Endodermal cell (in vitro differentiated cells): ENCODE results near the gene GOSR2. TPM values are rescaled to one million over a fixed set of nuclear protein-coding genes. Genes with fewer than 3 reads are reported as not detected.

ENCODE experiments used
- DNase-seq: peaks from one replicate; pipeline ENCODE4 v3.0.0-alpha.2; 2017
- H3K27ac ChIP-seq: 2 replicates; pipeline ENCODE4 v1.5.1; 2013; ENCODE audit warnings: mild to moderate bottlenecking, low read depth, low read length, moderate library complexity
- H3K27me3 ChIP-seq: 2 replicates; pipeline ENCODE4 v1.6.1; 2013; ENCODE audit warnings: mild to moderate bottlenecking, low read length, moderate library complexity; ENCODE audit not compliant: insufficient read depth, control insufficient read depth, poor library complexity, severe bottlenecking
- H3K36me3 ChIP-seq: 2 replicates; pipeline ENCODE4 v1.7.0; 2013; ENCODE audit warnings: mild to moderate bottlenecking, low read length, moderate library complexity; ENCODE audit not compliant: control insufficient read depth, insufficient read depth
- H3K4me1 ChIP-seq: one replicate; pipeline ENCODE4 v1.7.0; 2013; ENCODE audit warnings: low read length; ENCODE audit not compliant: control insufficient read depth, insufficient read depth
- H3K4me3 ChIP-seq: 2 replicates; pipeline ENCODE4 v1.5.1; 2013; ENCODE audit warnings: mild to moderate bottlenecking, low read length, moderate library complexity
- H3K9ac ChIP-seq: 2 replicates; pipeline ENCODE4 v1.6.1; 2013; ENCODE audit warnings: mild to moderate bottlenecking, low read length, moderate library complexity; ENCODE audit not compliant: poor library complexity, severe bottlenecking; ENCODE audit errors: extremely low read depth
- H3K9me3 ChIP-seq: 2 replicates; pipeline ENCODE4 v1.6.1; 2013; ENCODE audit warnings: mild to moderate bottlenecking, low read length, moderate library complexity; ENCODE audit not compliant: control insufficient read depth
- H3K27ac Mint-ChIP-seq: 2 replicates; pipeline ENCODE4 v1.8.0; 2020; ENCODE audit warnings: mixed read lengths
- H3K27me3 Mint-ChIP-seq: 2 replicates; pipeline ENCODE4 v1.8.0; 2021; ENCODE audit warnings: mild to moderate bottlenecking, mixed read lengths; ENCODE audit not compliant: insufficient read depth
- H3K36me3 Mint-ChIP-seq: 2 replicates; pipeline ENCODE4 v1.8.0; 2020; ENCODE audit warnings: low read depth, mixed read lengths
- H3K4me1 Mint-ChIP-seq: 2 replicates; pipeline ENCODE4 v1.8.0; 2020; ENCODE audit warnings: mixed read lengths
- H3K4me3 Mint-ChIP-seq: 2 replicates; pipeline ENCODE4 v1.8.0; 2020; ENCODE audit warnings: mild to moderate bottlenecking, moderate library complexity, mixed read lengths
- H3K9me3 Mint-ChIP-seq: 2 replicates; pipeline ENCODE4 v1.8.0; 2020; ENCODE audit warnings: mild to moderate bottlenecking, mixed read lengths
- WGBS, 2 experiments: methylation state at CpG; one replicate each; pipeline versions ENCODE4 v1.1.5 to v1.1.7; 2013; ENCODE audit warnings: missing lambda C conversion rate in 2 of 2, mixed read lengths in 1 of 2; ENCODE audit not compliant: insufficient coverage in 1 of 2, insufficient read length in 1 of 2; 5-methylcytosine and 5-hydroxymethylcytosine counted together
- total RNA-seq, 2 donors: library from RNA; stranded (reverse); fragmentation: NEBNext Ultra II Directional in 1 of 2; extraction: Animal tissue kit (Norgen Biotek cat#: 25700) in 1 of 2; gene quantifications; 2 replicates in 1 of 2; 3 replicates in 1 of 2; pipeline ENCODE4 v1.2.1, GENCODE V29; 2021
- TF ChIP-seq, protein P1 (sequence below): fragments of 200-600 bp; sonication (generic); conservative IDR thresholded peaks from 2 replicates; pipeline ENCODE4 v1.5.0; 2021; ENCODE audit warnings: antibody characterized with exemption, mild to moderate bottlenecking

Gene GOSR2
- total RNA-seq, 2 donors from 2014 or later = 51.9 to 65.5 TPM

DNA sequence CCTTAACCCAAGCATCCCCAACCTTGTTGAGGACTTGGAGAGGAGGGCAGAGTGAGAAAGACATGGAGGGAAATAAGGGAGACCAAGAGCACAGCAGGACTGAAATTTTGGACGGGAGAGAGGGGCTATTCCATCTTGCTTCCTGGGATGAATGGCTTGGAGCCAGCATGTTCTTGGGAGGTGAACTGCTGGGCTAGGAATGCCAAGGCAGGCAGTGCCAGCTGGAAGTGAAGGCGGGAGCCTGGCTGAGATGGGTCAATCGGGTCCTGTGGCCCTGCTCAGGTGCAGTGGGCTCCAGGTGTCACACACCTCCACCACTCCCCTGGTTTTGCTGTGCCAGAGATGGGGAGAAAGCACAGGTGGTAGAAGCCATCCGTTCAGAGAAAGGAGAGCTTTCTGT is 46.0 kb upstream of the GOSR2 start:
- H3K4me1 ChIP-seq = no peaks in the 10 kb centered on the region
- no peaks in the 10 kb centered on the region for H3K36me3 ChIP-seq
- H3K27ac ChIP-seq = no peak overlapping the region
- peak; percentile 48 for DNase-seq
- no peak overlapping the region for H3K27ac Mint-ChIP-seq
- no peak overlapping the region for H3K4me3 ChIP-seq
- TF ChIP-seq, protein P1, sequence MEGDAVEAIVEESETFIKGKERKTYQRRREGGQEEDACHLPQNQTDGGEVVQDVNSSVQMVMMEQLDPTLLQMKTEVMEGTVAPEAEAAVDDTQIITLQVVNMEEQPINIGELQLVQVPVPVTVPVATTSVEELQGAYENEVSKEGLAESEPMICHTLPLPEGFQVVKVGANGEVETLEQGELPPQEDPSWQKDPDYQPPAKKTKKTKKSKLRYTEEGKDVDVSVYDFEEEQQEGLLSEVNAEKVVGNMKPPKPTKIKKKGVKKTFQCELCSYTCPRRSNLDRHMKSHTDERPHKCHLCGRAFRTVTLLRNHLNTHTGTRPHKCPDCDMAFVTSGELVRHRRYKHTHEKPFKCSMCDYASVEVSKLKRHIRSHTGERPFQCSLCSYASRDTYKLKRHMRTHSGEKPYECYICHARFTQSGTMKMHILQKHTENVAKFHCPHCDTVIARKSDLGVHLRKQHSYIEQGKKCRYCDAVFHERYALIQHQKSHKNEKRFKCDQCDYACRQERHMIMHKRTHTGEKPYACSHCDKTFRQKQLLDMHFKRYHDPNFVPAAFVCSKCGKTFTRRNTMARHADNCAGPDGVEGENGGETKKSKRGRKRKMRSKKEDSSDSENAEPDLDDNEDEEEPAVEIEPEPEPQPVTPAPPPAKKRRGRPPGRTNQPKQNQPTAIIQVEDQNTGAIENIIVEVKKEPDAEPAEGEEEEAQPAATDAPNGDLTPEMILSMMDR = no peak
- no peak overlapping the region for H3K9ac ChIP-seq
- 87% methylated on average over 3 to 4 of the region's 4 CpGs for WGBS, 2 experiments
- no peaks in the 10 kb centered on the region for H3K9me3 Mint-ChIP-seq
- H3K4me1 Mint-ChIP-seq = no peaks in the 10 kb centered on the region
- H3K27me3 Mint-ChIP-seq = no peaks in the 10 kb centered on the region
- H3K9me3 ChIP-seq = no peaks in the 10 kb centered on the region
- H3K4me3 Mint-ChIP-seq = no peak overlapping the region
- no peaks in the 10 kb centered on the region for H3K27me3 ChIP-seq
- no peaks in the 10 kb centered on the region for H3K36me3 Mint-ChIP-seq

DNA sequence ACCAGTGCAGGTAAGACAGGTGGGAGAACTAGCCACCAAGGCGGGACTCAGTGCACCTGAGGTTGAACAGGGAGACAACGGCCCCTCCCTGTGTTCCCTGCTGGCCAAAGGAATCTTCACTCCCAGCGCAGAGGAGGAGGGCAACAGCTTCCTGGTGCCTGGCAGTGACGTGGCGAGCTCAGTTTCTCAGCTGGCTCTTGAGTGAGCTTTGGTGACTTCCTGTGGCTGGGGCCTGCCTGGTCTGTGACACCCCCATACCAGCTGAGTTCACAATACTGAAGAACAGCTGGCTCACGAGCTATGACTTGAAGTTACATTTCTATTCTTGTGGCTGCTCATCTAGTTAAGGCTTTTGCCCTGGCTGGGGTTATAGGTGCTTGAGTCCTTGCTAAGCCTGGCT is 45.5 kb upstream of the GOSR2 start:
- Histone ChIP-seq H3K4me3 (no peak overlapping the region), H3K27me3 (no peaks in the 10 kb centered on the region), H3K36me3 (no peaks in the 10 kb centered on the region), H3K9me3 (no peaks in the 10 kb centered on the region), H3K9ac (no peak overlapping the region), H3K27ac (no peak overlapping the region), H3K4me1 (no peaks in the 10 kb centered on the region)
- DNase-seq = peak; percentile 38
- Mint-ChIP-seq H3K4me1 (no peaks in the 10 kb centered on the region), H3K27ac (no peak overlapping the region), H3K9me3 (no peaks in the 10 kb centered on the region), H3K4me3 (no peak overlapping the region), H3K36me3 (no peaks in the 10 kb centered on the region), H3K27me3 (no peaks in the 10 kb centered on the region)
- TF ChIP-seq, protein P1 = no peak
- WGBS, 2 experiments = 82 to 95% methylated on average over 3 to 6 of the region's 6 CpGs

DNA sequence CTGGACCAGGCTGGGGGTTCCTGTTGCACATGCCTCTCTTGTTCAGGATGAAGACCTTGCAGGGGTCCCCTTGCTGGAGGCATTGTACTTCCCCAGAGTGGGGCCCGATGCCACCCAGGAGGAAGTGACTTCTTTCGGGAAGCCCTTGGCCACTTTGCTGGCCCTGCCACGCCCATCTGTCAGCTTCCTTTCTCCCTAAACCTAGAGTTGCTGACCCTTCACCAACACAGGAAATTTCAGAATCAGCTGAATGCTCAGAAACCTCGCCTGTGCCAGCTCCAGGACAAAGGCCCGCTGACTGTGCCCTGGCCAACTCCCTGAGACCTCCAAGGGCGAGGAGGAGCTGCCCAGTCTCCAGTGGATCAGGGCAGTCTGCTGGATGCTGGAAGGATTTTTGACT is 44.9 kb upstream of the GOSR2 start:
- Mint-ChIP-seq H3K4me3 (no peak overlapping the region), H3K4me1 (no peaks in the 10 kb centered on the region), H3K27ac (no peak overlapping the region), H3K36me3 (no peaks in the 10 kb centered on the region), H3K27me3 (no peaks in the 10 kb centered on the region), H3K9me3 (no peaks in the 10 kb centered on the region)
- Histone ChIP-seq H3K27me3 (no peaks in the 10 kb centered on the region), H3K9ac (no peak overlapping the region), H3K36me3 (no peaks in the 10 kb centered on the region), H3K4me1 (no peaks in the 10 kb centered on the region), H3K27ac (no peak overlapping the region), H3K9me3 (no peaks in the 10 kb centered on the region), H3K4me3 (no peak overlapping the region)
- TF ChIP-seq, protein P1 = no peak
- peak; percentile 46 for DNase-seq
- 91 to 92% methylated on average over 6 of the region's 6 CpGs for WGBS, 2 experiments
